H9 (cell line): Measurements from ENCODE around the gene CLEC16A. TPM values are rescaled to one million over a fixed set of nuclear protein-coding genes. Genes with fewer than 3 reads are reported as not detected.

Experiments used
- DNase-seq: peaks from one replicate; pipeline ENCODE4 v3.0.0-alpha.2; 2017
- H2AFZ ChIP-seq: one replicate; pipeline ENCODE4 v1.6.1; 2013; ENCODE audit warnings: mild to moderate bottlenecking, low read length, control low read depth, moderate library complexity
- H2AK5ac ChIP-seq: 2 replicates; pipeline ENCODE4 v1.6.1; 2013; ENCODE audit warnings: low read length, control low read depth, mixed read lengths; ENCODE audit not compliant: insufficient read length
- H2BK120ac ChIP-seq: one replicate; pipeline ENCODE4 v1.6.1; 2013; ENCODE audit warnings: low read depth, mild to moderate bottlenecking, low read length, control low read depth, inconsistent platforms; ENCODE audit not compliant: poor library complexity, severe bottlenecking
- H2BK12ac ChIP-seq: 2 replicates; pipeline ENCODE4 v1.6.1; 2013; ENCODE audit warnings: low read length, control low read depth, mixed read lengths, low read depth; ENCODE audit not compliant: insufficient read length
- H2BK15ac ChIP-seq: 2 replicates; pipeline ENCODE4 v1.6.1; 2013; ENCODE audit warnings: low read depth, low read length, control low read depth
- H2BK20ac ChIP-seq: one replicate; pipeline ENCODE4 v1.6.1; 2013; ENCODE audit warnings: low read depth, mild to moderate bottlenecking, low read length, control low read depth, inconsistent platforms; ENCODE audit not compliant: poor library complexity, severe bottlenecking
- H2BK5ac ChIP-seq: 2 replicates; pipeline ENCODE4 v1.6.1; 2013; ENCODE audit warnings: low read length, control low read depth, mixed read lengths; ENCODE audit not compliant: insufficient read length
- H3K14ac ChIP-seq: 2 replicates; pipeline ENCODE4 v1.6.1; 2013; ENCODE audit warnings: low read length, control low read depth; ENCODE audit not compliant: insufficient read depth
- H3K18ac ChIP-seq: 2 replicates; pipeline ENCODE4 v1.6.1; 2013; ENCODE audit warnings: low read depth, mild to moderate bottlenecking, mixed read lengths, low read length, control low read depth; ENCODE audit not compliant: insufficient read length
- H3K23ac ChIP-seq: 2 replicates; pipeline ENCODE4 v1.6.1; 2013; ENCODE audit warnings: low read length, control low read depth, mixed read lengths, low read depth; ENCODE audit not compliant: insufficient read length
- H3K23me2 ChIP-seq: 2 replicates; pipeline ENCODE4 v1.6.1; 2013; ENCODE audit warnings: low read depth, mild to moderate bottlenecking, mixed read lengths, low read length, control low read depth; ENCODE audit not compliant: insufficient read length, poor library complexity, severe bottlenecking
- H3K27ac ChIP-seq: 2 replicates; pipeline ENCODE4 v1.5.1; 2013; ENCODE audit warnings: low read length, control low read depth, mixed read lengths, low read depth; ENCODE audit not compliant: insufficient read length
- H3K27me3 ChIP-seq: 2 replicates; pipeline ENCODE4 v1.6.1; 2013; ENCODE audit warnings: low read length, control low read depth, inconsistent platforms; ENCODE audit not compliant: insufficient read depth
- H3K4ac ChIP-seq: 2 replicates; pipeline ENCODE4 v1.6.1; 2013; ENCODE audit warnings: low read depth, mild to moderate bottlenecking, control low read depth, inconsistent platforms, low read length, moderate library complexity
- H3K4me1 ChIP-seq: 2 replicates; pipeline ENCODE4 v1.6.1; 2013; ENCODE audit warnings: low read length, control low read depth, inconsistent platforms; ENCODE audit not compliant: insufficient read depth
- H3K4me2 ChIP-seq: 2 replicates; pipeline ENCODE4 v1.6.1; 2013; ENCODE audit warnings: low read length, control low read depth, mixed read lengths; ENCODE audit not compliant: insufficient read length, insufficient read depth
- H3K56ac ChIP-seq: 2 replicates; pipeline ENCODE4 v1.6.1; 2013; ENCODE audit warnings: low read depth, mild to moderate bottlenecking, mixed read lengths, low read length, control low read depth; ENCODE audit not compliant: insufficient read length
- H3K79me1 ChIP-seq: 2 replicates; pipeline ENCODE4 v1.6.1; 2013; ENCODE audit warnings: low read depth, mild to moderate bottlenecking, moderate library complexity, low read length, control low read depth, inconsistent platforms; ENCODE audit not compliant: insufficient read depth, poor library complexity, severe bottlenecking
- H3K79me2 ChIP-seq: 2 replicates; pipeline ENCODE4 v1.6.1; 2013; ENCODE audit warnings: low read length, control low read depth, inconsistent platforms; ENCODE audit not compliant: insufficient read depth
- H3K9ac ChIP-seq: 2 replicates; pipeline ENCODE4 v1.6.1; 2013; ENCODE audit warnings: low read length, control low read depth, mixed read lengths; ENCODE audit not compliant: insufficient read length; ENCODE audit errors: extremely low read depth
- H3K9me3 ChIP-seq: one replicate; pipeline ENCODE4 v1.6.1; 2013; ENCODE audit warnings: low read depth, low read length, inconsistent platforms; ENCODE audit not compliant: control insufficient read depth
- H3T11ph ChIP-seq: one replicate; pipeline ENCODE4 v1.6.1; 2013; ENCODE audit warnings: mild to moderate bottlenecking, low read length, control low read depth, inconsistent platforms
- H4K20me1 ChIP-seq: one replicate; pipeline ENCODE4 v1.6.1; 2013; ENCODE audit not compliant: control insufficient read depth, insufficient read length, insufficient read depth
- H4K5ac ChIP-seq: 2 replicates; pipeline ENCODE4 v1.6.1; 2013; ENCODE audit warnings: low read depth, mild to moderate bottlenecking, mixed read lengths, low read length, control low read depth; ENCODE audit not compliant: insufficient read length
- H4K8ac ChIP-seq: replicated peaks from 2 replicates; pipeline ENCODE4 v1.6.1; 2013; ENCODE audit warnings: low read length, control low read depth, mixed read lengths, low read depth; ENCODE audit not compliant: insufficient read length
- H4K91ac ChIP-seq: 2 replicates; pipeline ENCODE4 v1.6.1; 2013; ENCODE audit warnings: low read depth, mild to moderate bottlenecking, moderate library complexity, mixed read lengths, low read length, control low read depth; ENCODE audit not compliant: insufficient read length
- H3K27ac Mint-ChIP-seq, 3 experiments: 2 replicates in 2 of 3; 3 replicates in 1 of 3; pipeline ENCODE4 v1.8.0; 2020 to 2021; ENCODE audit warnings: mixed read lengths in 3 of 3, mild to moderate bottlenecking in 1 of 3, moderate library complexity in 1 of 3
- H3K27me3 Mint-ChIP-seq: 2 replicates; pipeline ENCODE4 v1.8.0; 2021; ENCODE audit warnings: low read depth, mild to moderate bottlenecking, moderate library complexity, mixed read lengths
- H3K36me3 Mint-ChIP-seq, 3 experiments: 2 replicates in 2 of 3; 3 replicates in 1 of 3; pipeline ENCODE4 v1.8.0; 2020 to 2021; ENCODE audit warnings: low read depth in 3 of 3, mixed read lengths in 3 of 3; ENCODE audit not compliant: insufficient read depth in 1 of 3
- H3K4me1 Mint-ChIP-seq, 2 experiments: 2 replicates each; pipeline ENCODE4 v1.8.0; 2020; ENCODE audit warnings: mixed read lengths in 2 of 2
- H3K4me3 Mint-ChIP-seq, 2 experiments: 2 replicates in 1 of 2; 3 replicates in 1 of 2; pipeline ENCODE4 v1.8.0; 2020 to 2021; ENCODE audit warnings: mild to moderate bottlenecking in 2 of 2, mixed read lengths in 2 of 2, moderate library complexity in 1 of 2
- H3K9me3 Mint-ChIP-seq, 2 experiments: 2 replicates in 1 of 2; 3 replicates in 1 of 2; pipeline ENCODE4 v1.8.0; 2020; ENCODE audit warnings: mild to moderate bottlenecking in 2 of 2, mixed read lengths in 2 of 2, moderate library complexity in 1 of 2
- CTCF ChIP-seq: fragments of 200-600 bp; sonication (generic); conservative IDR thresholded peaks from 3 replicates; pipeline ENCODE4 v1.8.0; 2021; ENCODE audit warnings: antibody characterized with exemption, mild to moderate bottlenecking
- WGBS: extraction: QIAGEN DNeasy Blood & Tissue Kit; methylation state at CpG from one replicate; pipeline ENCODE4 v1.1.7; 2013; ENCODE audit warnings: missing lambda C conversion rate, low lambda C conversion rate, mixed read lengths; ENCODE audit not compliant: insufficient read length; ENCODE audit errors: extremely low coverage; 5-methylcytosine and 5-hydroxymethylcytosine counted together
- total RNA-seq: library from RNA; stranded (reverse); gene quantifications from 2 replicates; pipeline ENCODE4 v1.2.1, GENCODE V29; 2021

CLEC16A gene
- total RNA-seq, 1 experiment from 2014 or later, result 15.2 TPM

- Histone ChIP-seq H4K8ac (no peak within 1 kb of the TSS), H4K20me1 (no peaks in the 10 kb centered on the region), H3K79me1 (peaks cover 6% of the 10 kb centered on the region), H4K5ac (no peak within 1 kb of the TSS), H3K27ac (no peak within 1 kb of the TSS), H2BK5ac (no peak within 1 kb of the TSS), H3T11ph (no peak within 1 kb of the TSS), H3K9me3 (no peaks in the 10 kb centered on the region), H2AFZ (no peak within 1 kb of the TSS), H2BK15ac (no peak within 1 kb of the TSS), H3K4me1 (peaks cover 11% of the 10 kb centered on the region; the same call in 1 of the 2 replicates), H3K23ac (no peak within 1 kb of the TSS), H3K14ac (no peak within 1 kb of the TSS; the same call in 1 of the 2 replicates), H3K56ac (no peak within 1 kb of the TSS), H3K27me3 (no peaks in the 10 kb centered on the region), H2BK12ac (no peak within 1 kb of the TSS), H3K4me2 (peak within 1 kb of the TSS; percentile 65), H2BK120ac (no peak within 1 kb of the TSS), H3K18ac (no peak within 1 kb of the TSS), H2AK5ac (no peak within 1 kb of the TSS), H4K91ac (no peak within 1 kb of the TSS), H3K23me2 (peaks cover 11% of the 10 kb centered on the region), H2BK20ac (no peak within 1 kb of the TSS), H3K4ac (no peak within 1 kb of the TSS), H3K9ac (peak within 1 kb of the TSS; percentile 29), H3K79me2 (no peaks in the 10 kb centered on the region; the same call in 1 of the 2 replicates)
- H3K4me3 Mint-ChIP-seq, result peak within 1 kb of the TSS; percentile 87 to 95
- TF ChIP-seq CTCF, result no peak
- H3K9me3 Mint-ChIP-seq, result no peaks in the 10 kb centered on the region
- peak; percentile 91 for DNase-seq
- peak within 1 kb of the TSS in 1 of 3 experiments; percentile 39; a peak in 1 of 7 replicates for H3K27ac Mint-ChIP-seq
- WGBS, result no CpG with 5 or more reads among the region's 55 CpGs
- H3K4me1 Mint-ChIP-seq, result peaks cover 50 to 60% of the 10 kb centered on the region in 2 experiments
- no peaks in the 10 kb centered on the region; the same call in 1 of the 2 replicates for H3K27me3 Mint-ChIP-seq
- peaks cover 8 to 19% (median 8%) of the 10 kb centered on the region in 3 experiments; a peak in 6 of 7 replicates for H3K36me3 Mint-ChIP-seq
These were observed 1.9 kb upstream of the CLEC16A start, which contains the start of gene DEXI for GRCh38 chr16:10942352-10943063. Gene DEXI (minus strand): TSS chr16:10942468. CDS start chr16:10942005, 463 bp downstream.
